ENCODE measurements around the gene ANKRD12. TPM values are rescaled to one million over a fixed set of nuclear protein-coding genes. Genes with fewer than 3 reads are reported as not detected.
A peak's percentile ranks its signal among the peaks of the same experiment; 100 is the strongest.

ANKRD12 gene
- polyA plus RNA-seq, 1 donor (not counting 4 experiments of a cell fraction or from before 2014, with no cell fraction given), result 8.0 TPM

DNA sequence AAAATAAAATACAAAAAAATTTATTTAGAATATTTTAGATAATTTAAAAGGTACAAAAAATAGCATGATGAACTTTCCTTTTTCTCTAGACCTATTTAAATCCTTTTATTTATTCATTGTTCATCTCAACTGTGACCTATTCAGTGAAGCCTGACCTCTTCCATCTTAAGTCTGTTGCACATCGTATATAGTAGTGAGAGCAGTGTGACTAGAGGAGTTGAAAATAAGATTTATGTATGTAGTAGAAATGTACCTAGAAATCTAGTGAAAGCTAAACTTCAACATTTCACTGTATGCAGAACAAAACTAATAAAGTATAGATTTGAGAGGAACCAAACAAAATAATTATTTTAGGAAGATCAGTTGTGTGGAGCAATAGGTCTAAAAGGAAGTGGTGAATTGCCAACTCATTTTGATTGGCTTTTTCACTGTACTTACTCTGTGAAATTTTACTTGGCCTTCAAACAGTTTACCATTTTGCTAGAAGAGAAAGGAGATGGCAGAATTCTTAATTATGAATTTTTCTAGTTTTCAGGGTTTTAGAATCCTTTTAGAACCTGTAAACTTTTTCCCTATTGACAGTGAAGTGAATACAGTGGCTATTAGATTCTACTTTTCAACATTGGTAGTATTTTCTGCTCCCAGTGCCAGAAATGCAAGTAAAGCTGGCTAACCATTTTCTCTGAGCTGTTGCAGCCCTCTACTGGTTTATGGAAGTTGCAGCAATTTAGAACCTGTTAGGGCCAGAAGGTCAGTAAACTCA lies 11.0 kb downstream of the ANKRD12 start:
- no peak overlapping the region for H3K4me3 ChIP-seq (ENCODE audit: control insufficient read depth in 2 of 3, extremely low read depth in 1 of 3, insufficient read depth in 2 of 3, low read depth in 1 of 3, low read length in 3 of 3)
- H3K4me2 ChIP-seq (ENCODE audit: control insufficient read depth, extremely low read depth, insufficient read depth, low read depth, low read length), result peak overlapping the region; percentile 41

GRCh38 chr18:9148203-9148552 lies 11.6 kb downstream of the ANKRD12 start:
- Histone ChIP-seq H3K27ac (ENCODE audit: control insufficient read depth, insufficient read depth, low read length) (peak overlapping the region; percentile 42), H3K9me1 (ENCODE audit: control insufficient read depth, extremely low read depth, insufficient read depth, low read length) (no peaks in the 10 kb centered on the region), H3K9ac (ENCODE audit: control insufficient read depth, extremely low read depth, insufficient read depth, low read length) (no peak overlapping the region), H3K4me3 (ENCODE audit: control insufficient read depth in 2 of 3, extremely low read depth in 1 of 3, insufficient read depth in 2 of 3, low read depth in 1 of 3, low read length in 3 of 3) (no peak overlapping the region), H3K27me3 (ENCODE audit: control insufficient read depth, extremely low read depth, insufficient read depth, low read length) (no peaks in the 10 kb centered on the region), H3K9me3 (ENCODE audit: control insufficient read depth, low read depth, low read length) (no peaks in the 10 kb centered on the region), H2AFZ (ENCODE audit: control insufficient read depth, low read length) (no peak overlapping the region), H3K36me3 (ENCODE audit: control insufficient read depth in 2 of 2, extremely low read depth in 1 of 2, insufficient read depth in 2 of 2, low read length in 2 of 2) (no peaks in the 10 kb centered on the region), H3K79me2 (ENCODE audit: control insufficient read depth, insufficient read depth, low read length) (peaks cover 86% of the 10 kb centered on the region), H3K4me1 (ENCODE audit: control insufficient read depth, extremely low read depth, insufficient read depth, low read length) (peaks cover 12% of the 10 kb centered on the region), H4K20me1 (ENCODE audit: control insufficient read depth, extremely low read depth, insufficient read depth, low read length) (no peaks in the 10 kb centered on the region), H3K4me2 (ENCODE audit: control insufficient read depth, extremely low read depth, insufficient read depth, low read depth, low read length) (no peak overlapping the region)
- no peak for TF ChIP-seq EZH2 (IDR thresholded peaks at IDR 0.05; ENCODE audit: low read length)
- no peak for TF ChIP-seq CTCF (optimal IDR thresholded peaks at IDR 0.05 in 1 of 3, IDR thresholded peaks at IDR 0.05 in 1 of 3, conservative IDR thresholded peaks at IDR 0.05 in 1 of 3; ENCODE audit: extremely low read depth in 1 of 3, insufficient read depth in 2 of 3, low read length in 3 of 3)
- dilution Hi-C loops (cut with MboI; ENCODE audit: extremely low pct_ligation_motif_present, low sequenced_read_pairs), result no loop called here
- DNase-seq (ENCODE audit: low read depth, low spot score), result no peak
- no peak for FAIRE-seq

More for the DNA sequence above, 11.0 kb downstream of the ANKRD12 start:
- peaks cover 85% of the 10 kb centered on the region for H3K79me2 ChIP-seq (ENCODE audit: control insufficient read depth, insufficient read depth, low read length)
- TF ChIP-seq CTCF (optimal IDR thresholded peaks at IDR 0.05 in 1 of 3, IDR thresholded peaks at IDR 0.05 in 1 of 3, conservative IDR thresholded peaks at IDR 0.05 in 1 of 3; ENCODE audit: extremely low read depth in 1 of 3, insufficient read depth in 2 of 3, low read length in 3 of 3) (peak; percentile 60 to 78 (median 66)), EZH2 (IDR thresholded peaks at IDR 0.05; ENCODE audit: low read length) (no peak)
- dilution Hi-C loops (cut with MboI; ENCODE audit: extremely low pct_ligation_motif_present, low sequenced_read_pairs), result no loop called here
- H3K36me3 ChIP-seq (ENCODE audit: control insufficient read depth in 2 of 2, extremely low read depth in 1 of 2, insufficient read depth in 2 of 2, low read length in 2 of 2), result no peaks in the 10 kb centered on the region
- peaks cover 12% of the 10 kb centered on the region for H3K4me1 ChIP-seq (ENCODE audit: control insufficient read depth, extremely low read depth, insufficient read depth, low read length)
- H3K27me3 ChIP-seq (ENCODE audit: control insufficient read depth, extremely low read depth, insufficient read depth, low read length), result no peaks in the 10 kb centered on the region
- H4K20me1 ChIP-seq (ENCODE audit: control insufficient read depth, extremely low read depth, insufficient read depth, low read length), result no peaks in the 10 kb centered on the region
- H3K9me3 ChIP-seq (ENCODE audit: control insufficient read depth, low read depth, low read length), result no peaks in the 10 kb centered on the region
- H3K9me1 ChIP-seq (ENCODE audit: control insufficient read depth, extremely low read depth, insufficient read depth, low read length), result no peaks in the 10 kb centered on the region
- FAIRE-seq, result peak; percentile 46
- no peak overlapping the region for H2AFZ ChIP-seq (ENCODE audit: control insufficient read depth, low read length)
- no peak overlapping the region for H3K9ac ChIP-seq (ENCODE audit: control insufficient read depth, extremely low read depth, insufficient read depth, low read length)
- H3K27ac ChIP-seq (ENCODE audit: control insufficient read depth, insufficient read depth, low read length), result peak overlapping the region; percentile 42
- no peak for DNase-seq (ENCODE audit: low read depth, low spot score)
